ENCODE measurements around the gene GLYATL1.

Gene GLYATL1, protein sequence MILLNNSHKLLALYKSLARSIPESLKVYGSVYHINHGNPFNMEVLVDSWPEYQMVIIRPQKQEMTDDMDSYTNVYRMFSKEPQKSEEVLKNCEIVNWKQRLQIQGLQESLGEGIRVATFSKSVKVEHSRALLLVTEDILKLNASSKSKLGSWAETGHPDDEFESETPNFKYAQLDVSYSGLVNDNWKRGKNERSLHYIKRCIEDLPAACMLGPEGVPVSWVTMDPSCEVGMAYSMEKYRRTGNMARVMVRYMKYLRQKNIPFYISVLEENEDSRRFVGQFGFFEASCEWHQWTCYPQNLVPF

DNA sequence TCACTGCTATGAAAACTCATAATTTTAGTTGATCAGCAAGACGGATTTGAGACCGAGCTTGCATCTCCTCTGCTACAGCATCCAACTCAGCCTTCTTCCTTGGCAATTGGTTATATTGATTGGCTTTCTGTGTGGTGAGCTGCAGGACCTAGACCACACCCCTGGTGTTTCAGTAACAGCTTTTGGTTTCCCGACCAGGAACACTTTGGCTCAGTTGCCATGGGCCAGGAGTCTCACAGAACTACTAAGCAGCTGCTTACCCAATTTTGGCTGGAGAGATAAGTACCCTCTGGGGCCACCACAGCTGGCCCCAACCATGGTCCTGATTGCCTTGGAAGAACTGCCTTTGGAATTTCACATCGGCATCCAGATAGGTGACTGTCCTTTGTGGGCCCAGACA, at the start of gene GLYATL1:
TSS of gene GLYATL1 (plus strand) at position 212 of the 400 bp plus-strand sequence. CDS start 7,600 bp downstream, outside the sequence.
- no peak for DNase-seq

DNA sequence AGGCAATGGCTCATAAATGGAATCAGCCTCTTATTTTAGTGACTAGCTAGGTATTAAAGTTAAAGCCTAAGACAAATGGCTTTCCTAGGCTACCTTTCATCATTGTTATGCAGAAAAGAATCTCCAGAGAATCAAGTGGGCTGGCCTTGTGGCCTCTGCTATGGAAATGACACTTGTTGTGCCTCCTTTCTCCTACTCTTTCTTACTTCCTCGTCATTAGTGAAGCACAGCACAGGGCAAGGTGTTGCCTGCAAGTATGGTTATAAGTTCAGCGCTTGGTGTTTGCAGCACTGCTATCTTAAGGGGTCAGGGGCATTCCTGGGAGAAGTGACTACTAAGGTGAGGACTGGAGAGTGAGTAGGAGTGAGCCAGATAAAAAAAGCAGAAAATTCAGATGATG, 45.4 kb upstream of the GLYATL1 start:
- DNase-seq, result no peak

DNA sequence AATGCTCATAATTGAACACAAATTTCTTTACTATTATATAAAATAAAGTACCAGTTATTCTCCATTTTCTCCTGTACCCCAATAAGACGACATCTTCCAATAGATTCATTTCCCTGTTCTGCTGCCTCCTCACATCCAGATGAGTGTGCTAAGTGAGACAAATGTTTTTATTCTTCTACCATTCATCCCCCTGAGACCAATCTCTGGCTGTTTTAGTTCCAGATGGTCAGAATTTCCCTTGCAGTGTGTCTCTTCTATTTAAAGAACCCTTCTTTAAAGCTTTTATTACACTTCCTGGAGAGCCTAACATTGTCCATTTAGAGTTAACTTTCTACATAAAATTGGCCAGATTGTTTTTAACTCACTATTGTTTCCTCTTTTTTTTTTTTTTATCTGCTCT, 41.2 kb upstream of the GLYATL1 start:
- no peak for DNase-seq

DNA sequence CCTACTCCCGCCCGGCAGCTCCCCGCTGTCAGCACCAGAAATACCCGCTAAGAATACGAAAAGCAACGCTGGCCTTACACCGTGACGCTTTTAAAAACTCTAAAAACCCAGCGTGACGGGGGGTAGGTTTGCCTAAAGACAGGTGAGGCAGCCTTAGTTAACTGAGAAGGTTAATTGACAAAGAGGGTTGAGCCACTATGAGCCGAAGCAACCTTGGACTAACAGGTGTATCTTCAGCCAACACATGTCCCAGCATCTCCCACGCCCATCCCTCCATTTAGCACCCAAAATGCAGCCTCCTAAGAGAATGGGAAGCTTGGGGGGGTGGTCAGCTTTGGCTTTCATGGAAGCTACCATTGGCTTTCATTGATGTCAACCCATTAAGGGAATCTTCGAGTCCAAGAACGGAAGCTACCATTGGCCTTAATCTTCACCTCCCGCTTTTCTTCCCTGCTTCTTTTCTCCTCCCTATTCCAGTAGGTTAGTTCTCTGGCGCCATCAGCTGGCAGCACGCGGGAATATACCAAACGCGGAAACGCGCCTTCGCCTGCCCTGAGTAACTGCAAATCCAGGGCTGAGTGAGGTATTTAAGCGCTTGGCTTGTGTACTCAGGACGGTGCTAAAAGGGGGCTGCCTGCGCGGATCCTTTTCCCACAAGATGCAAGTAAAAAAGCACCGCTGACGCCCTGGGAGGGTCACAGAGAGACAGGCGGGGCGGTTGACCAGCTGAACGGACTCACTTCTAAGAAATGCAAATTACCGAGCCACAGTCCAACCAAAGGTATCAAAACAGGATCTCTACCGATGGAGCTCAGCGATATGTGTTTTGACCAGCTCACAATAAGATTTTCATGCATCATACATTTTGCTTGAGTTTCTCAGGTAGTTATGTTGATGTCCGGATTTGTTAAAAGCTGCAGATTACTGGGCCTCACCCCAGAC, 38.5 kb upstream of the GLYATL1 start:
- peak in 52 of 58 donors; percentile 3 to 77 (median 32) for DNase-seq

DNA sequence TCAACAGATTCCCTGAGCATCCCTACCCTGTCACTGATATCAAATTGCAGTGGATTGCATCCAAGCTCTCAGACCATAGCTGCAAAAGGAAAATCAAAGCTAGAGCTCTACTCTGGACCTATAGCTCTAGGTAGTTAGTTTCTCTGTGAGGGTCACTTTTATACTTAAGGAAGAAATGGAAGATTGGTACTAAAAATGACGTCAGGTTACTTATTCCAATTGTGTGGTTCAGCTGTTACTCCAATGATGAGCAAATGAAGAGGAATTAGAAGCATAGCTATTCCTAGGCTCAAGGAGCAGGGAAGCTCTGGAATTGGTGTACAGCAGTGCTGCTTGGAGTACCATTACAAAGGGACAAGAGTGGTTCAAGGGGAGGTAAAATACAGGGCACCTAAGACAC, 36.4 kb upstream of the GLYATL1 start:
- DNase-seq, result no peak

DNA sequence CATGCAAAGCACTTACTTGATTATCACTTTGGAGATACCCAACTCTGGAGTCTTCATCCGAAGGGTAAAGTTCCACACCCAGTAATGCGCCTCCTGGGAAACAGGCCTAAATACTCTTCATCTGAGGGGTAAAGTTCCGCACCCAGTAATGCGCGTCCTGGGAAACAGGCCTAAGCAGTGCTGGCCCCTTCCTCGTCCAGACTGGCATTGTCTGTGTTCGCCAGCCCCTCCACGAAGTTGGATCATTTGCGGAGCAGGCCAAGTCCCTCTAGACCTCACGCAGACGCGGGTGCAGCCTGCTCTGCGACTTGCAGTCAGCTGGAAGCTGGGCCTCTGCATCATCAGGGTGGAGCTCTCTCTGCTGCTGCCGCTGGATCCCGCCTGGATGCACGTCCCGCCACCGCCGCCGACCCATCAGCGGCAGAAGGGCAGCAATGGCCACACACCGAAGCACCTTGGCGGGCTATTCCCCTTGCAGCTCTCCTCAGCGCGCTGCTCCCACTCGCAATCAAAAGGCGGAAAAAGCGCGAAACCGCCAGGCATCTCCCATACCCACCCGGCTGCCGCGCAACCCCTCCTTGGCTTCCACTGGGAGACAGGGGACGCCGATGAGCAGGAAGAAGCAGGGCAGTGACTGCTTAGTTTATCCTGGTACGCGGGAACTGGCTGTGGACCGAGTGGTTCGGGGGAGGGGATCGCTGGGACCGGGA, 34.1 kb upstream of the GLYATL1 start:
- peak in 47 of 58 donors; percentile 13 to 77 (median 52) for DNase-seq

DNA sequence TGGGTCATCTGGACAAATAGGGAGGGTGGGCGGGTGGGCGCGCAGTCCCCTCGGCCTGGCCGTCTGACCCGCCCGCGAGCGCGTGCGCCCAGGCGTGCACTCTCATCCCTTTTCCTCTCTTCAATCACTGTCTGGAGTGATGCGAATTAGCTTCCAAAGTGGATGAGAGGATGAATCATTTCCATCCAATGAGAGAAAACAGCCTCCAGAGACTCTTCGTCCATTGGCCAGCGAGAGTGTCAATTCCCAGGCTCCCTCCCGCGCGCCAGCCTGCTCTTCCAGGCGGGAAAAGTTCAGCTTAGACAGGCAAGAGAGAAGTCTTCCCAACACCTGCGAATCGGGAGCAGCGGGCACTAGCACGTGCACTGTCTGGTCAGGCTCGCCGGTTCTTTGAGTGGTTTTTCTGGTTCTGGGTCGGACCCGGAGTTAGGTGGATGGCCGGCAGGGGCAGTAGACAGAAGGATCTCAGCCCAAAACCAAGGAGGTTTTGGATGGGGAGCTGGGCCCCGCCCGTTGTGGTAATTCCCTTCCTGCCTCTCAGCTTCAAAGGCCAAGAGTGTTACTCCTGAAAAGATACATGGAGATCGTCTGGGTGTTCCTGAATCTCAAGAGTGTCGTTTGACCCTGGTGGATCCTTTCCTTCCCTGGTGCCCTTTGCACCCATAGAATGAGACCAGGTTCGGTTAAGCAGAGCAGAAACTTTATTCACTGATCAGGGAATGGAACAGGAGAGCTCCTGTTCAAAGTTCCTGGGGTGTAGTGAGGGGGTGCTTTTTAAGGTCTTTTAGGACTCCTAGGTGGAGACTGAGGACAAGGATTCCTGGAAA, 33.4 kb upstream of the GLYATL1 start:
- DNase-seq, result peak in 56 of 58 donors; percentile 17 to 87 (median 62)

DNA sequence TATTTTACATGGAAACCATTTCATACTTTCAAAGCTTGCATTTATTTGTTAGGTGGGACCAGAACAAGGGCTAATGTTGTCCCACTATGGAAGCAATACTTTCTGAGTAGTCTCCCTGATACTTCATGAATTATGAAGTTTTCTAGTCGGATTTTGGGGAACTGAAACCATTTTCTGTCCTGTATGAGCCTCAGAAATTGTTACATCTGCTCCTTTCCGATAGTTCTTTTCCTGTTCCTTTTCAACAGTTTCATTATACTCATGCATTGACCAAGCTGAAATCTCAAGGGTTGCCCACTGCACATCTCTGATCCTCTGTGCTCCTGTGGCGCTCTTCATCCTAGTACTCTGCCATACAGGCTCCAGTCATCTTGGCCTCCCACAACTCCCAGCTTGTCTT, 31.5 kb upstream of the GLYATL1 start:
- DNase-seq, result no peak

DNA sequence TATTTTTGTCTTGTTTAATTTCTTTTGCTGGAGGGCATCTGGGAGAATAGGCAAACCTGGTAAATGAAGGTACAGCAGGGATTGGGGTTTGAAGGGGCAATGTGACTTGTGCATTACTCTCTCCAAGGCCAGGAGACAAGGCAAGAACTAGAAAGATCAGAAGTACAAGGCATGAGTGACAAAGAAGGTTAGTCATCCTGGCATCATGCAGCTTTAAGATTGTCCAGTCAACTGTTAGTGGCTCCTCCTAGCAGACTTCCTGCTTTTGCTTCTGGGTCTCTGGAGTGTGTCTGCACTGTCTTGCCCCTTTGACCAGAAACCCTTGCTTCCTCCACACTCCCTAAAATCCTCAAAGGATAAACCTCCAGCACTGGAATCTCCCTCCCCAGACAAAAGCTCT, 27.2 kb upstream of the GLYATL1 start:
- no peak for DNase-seq

DNA sequence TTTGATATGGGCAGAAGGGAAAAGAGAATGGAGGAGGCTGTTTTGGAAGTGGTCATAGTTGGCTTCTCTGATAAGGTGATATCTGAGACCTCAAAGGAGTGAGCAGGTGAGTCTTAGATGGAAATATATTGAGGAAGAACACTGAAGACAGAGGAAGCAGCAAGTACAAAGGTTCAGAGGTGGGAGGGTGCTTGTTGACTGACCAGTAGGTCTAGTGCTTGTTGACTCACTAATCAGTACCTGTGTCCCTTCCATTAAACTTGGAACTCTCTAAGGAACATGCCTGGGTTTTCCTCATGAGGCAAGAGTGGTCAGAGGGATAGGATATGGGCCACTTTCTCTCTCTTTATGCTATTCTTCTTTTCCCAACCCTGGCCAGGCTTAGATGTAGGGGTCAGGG, 25.6 kb upstream of the GLYATL1 start:
- DNase-seq, result no peak

DNA sequence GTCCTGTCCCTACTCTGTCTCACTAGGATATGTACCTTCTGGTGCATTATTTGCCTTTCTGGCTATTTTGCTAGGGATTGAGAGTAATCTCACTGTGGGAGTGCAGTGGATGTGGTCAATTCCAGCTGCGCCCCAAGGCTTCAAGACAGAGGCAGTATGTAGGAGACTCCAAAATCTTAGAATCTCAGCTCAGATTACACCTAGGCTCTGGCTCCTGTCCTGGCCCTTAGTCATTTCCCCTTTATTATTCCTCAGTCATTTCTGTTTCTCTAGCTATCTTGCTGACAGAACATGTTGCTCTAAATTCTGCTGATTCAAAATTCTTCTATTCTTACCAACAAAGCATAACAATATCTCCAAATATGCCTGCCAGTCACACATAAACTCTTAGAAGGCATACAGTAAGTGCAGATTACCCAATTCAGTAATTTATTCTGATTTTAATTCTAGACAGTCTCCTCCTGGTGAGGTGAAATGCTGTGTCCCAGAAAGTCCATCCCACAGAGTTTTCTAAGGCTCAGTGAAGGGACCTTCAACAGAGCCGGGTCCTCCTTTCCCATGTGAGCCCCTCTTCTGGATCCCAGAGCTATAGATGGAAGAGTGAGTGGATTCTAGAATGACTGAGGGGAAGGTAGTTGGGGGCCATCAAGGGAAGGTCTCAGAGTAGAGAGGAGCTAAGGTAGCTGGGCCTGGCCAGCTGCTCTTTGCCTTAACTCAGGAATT, 24.3 kb upstream of the GLYATL1 start:
- no peak for DNase-seq

DNA sequence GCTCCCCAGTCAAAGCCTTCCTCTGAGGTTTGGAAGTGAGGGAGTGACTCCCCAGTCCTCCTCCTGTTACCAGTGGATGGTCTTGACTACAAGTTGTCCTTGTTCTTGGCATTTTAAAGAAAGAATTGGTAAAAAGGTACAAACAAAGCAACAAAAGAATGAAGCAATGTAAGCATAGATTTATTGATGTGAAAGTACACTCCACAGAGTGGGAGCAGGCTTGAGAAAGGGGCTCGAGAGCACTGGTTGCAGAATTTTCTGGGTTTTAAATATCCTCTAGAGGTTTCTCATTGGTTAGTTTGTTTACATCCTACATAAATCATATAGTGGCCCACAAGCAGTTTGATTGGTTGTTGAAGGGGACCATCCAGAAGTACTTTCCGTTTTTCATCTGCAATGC, 22.7 kb upstream of the GLYATL1 start:
- no peak for DNase-seq

DNA sequence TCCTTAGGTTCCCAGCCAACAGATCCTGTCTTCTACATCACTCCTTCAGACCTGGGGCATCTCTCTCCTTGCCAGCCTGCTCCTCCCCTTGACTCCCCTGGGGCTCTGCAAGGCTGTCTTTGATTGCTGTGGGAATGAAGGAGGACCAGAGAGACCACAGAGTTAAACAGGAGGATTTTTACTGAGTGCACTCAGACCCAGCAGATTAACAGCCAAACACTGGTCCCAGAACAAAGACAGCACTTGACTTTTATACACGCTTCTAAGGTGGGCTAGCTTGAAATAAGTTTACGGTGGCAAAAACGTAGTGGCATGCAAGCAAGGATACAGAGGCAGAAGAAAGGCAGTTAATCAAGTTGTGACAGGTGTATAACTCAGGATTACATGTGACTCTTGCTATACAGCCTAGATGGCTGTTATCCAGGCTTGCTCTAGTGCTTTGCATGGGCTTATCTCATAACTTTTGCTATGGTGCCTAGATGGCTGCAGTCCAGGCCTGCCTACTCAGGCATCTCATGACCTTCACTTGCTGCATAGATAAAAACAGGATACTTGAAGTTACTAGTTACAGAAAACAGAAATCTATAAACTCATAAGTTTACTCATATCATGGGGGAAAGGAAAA, 22.0 kb upstream of the GLYATL1 start:
- DNase-seq, result no peak

DNA sequence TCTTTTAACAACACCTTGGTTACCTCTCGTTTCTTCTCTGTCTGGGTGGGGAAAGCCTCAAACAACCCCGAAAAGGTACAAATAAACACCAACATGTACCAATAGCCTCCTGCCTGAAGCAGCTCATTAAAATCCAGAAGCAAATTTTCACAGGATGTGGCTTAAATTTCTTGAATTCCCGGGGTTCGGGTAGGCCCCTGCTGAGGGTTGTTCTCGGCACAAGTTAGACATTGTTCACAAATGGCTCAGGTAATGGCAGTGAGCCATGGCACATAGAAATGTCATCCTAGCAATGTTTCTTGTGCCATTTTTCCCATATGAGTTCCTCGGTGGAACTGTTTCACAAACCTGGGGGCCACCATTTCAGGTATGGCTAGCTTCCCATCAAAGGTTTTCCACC, 19.7 kb upstream of the GLYATL1 start:
- DNase-seq, result no peak

DNA sequence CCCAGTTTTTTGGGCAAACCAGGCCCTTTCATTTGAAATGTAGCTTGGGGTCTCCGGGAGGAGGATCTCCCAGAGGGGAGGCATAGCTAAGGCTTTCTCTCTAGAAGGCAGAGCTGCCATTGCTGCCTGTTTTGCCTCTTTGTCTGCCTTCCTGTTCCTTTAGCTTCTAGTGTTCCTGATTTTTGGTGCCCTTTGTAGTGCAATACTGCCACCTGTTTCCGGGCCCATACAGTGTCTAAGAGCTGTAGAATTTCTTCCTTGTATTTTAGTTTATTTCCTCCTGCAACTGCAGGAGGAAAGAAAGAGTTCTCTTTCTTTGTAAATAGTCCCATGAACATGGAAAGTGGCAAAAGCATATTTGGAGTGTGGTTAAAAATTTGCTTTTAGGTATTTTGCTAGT, 19.3 kb upstream of the GLYATL1 start:
- no peak for DNase-seq

DNA sequence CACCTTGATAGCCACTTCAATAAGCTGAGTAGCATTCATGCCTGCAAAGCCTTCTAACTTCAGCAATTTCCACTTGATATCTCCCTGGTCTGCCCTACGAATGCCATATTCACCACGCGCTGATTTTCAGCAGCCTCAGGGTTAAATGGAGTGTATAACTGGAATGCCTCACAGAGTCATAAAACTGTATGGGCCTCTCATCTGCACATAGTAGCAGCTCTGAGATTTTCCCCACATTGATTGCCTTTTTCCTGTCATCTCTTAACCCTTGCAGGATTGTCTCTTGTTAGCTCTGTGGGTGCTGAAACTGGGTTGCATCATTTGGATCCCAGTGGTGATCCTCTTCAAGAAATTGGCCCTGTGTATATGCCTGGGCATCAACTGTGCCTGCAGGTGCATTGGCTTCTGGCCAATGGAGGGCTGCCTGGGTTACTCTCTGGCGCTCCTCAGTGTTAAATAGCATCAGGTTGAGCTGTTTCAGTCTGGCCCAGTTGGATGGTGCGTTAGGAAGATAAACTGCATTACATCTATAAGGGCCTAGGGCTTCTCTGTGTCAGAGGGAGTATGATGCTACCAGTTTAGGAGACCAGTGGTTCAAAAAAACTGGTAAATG, 17.4 kb upstream of the GLYATL1 start:
- no peak for DNase-seq

DNA sequence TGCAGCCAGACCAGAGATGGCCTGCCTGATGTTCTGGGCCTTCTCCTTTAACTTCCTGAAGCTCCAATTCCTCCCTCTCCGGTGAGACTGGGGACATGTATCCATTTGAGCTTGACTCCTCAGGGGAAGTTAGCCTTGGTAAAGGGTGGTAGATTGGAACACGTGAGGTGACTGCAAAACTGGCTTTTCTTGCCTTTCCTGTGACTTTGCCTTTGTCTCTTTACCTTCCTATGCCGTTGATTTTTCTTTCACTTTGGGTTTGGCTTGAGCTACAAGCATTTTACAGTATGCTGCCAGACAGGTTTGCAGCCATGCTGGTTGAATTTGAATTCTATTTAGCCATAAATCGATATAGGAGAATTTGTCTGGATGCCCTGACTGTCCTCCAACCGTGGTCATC, 16.8 kb upstream of the GLYATL1 start:
- DNase-seq, result no peak

DNA sequence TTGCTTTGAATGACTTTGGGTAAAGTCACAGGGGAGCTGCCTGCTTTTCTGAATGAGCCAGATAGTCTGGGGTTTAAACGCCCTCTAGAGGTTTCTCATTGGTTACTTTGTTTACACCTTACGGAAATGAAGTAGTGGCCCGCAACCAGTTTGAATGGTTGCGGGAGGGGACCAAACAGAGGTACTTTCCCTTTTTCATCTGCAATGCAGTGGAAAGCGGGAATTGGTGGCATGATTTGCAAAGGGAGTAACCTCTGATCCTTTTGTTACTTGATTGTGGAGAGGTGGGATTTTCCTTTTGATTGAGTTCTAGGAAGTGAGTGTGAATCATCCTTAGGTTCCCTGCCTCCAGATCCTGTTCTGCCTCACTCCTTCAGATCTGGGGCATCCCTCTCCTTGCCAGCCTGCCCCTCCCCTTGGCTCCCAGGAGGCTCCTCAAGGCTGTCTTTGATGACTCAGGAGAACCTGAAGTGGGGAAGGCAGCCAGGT, 15.9 kb upstream of the GLYATL1 start:
- DNase-seq, result peak in 2 of 58 donors; percentile 1 to 34

DNA sequence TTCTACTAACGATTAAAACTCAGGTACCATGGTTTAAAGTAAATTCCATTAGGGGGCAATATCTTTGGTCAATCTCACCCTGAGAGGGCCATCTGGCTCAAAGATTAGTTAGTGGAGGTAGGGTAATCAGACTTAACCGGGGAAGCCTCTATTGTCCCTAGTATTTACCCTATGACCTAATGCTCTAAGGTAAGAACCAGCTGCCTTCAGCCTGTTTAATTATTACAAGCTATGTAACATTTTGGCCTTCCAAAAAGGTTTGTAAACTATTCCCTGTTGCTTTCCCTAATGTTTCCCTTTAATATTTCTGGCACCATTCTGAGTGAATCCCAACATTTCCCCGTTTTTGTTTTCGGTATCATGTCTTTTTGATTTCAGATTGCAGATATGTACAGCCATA, 15.1 kb upstream of the GLYATL1 start:
- DNase-seq, result no peak

Data from anterior cingulate cortex (tissue), 58 donors.